CD4-positive, alpha-beta T cell (primary cell): ENCODE data around the gene CDC6. TPM values are rescaled to one million over a fixed set of nuclear protein-coding genes. Genes with fewer than 3 reads are reported as not detected.

ENCODE experiments used
- ATAC-seq: fragments of 200-7000 bp; cut with Tn5 transposase; one replicate; pipeline ENCODE4 v1.10.0; 2022; ENCODE audit warnings: mild to moderate bottlenecking; ENCODE audit not compliant: poor library complexity
- CTCF ChIA-PET: fragments of 350-600 bp; sonication (Branson Sonifier 250); formaldehyde crosslinking; loops from one replicate; lab custom pipeline; 2021; ENCODE audit warnings: antibody characterized with exemption, inconsistent platforms; lab: Charles Lee
- POLR2A ChIA-PET: fragments of 350-600 bp; sonication (Branson Sonifier 250); formaldehyde crosslinking; loops from one replicate; lab custom pipeline; 2021; ENCODE audit warnings: antibody characterized with exemption, inconsistent platforms; lab: Charles Lee
- DNase-seq, 14 experiments: peaks; one replicate each; pipeline ENCODE4 v3.0.0-alpha.2; 2013 to 2020; ENCODE audit warnings: mixed read lengths in 2 of 14
- H3K27ac ChIP-seq, 2 donors: one replicate each; pipeline versions ENCODE4 v1.5.1 to v1.7.0; 2013; ENCODE audit warnings: low read length in 2 of 2, low read depth in 1 of 2, mild to moderate bottlenecking in 1 of 2
- H3K27me3 ChIP-seq, 2 experiments: 1 replicate in 1 of 2; 2 replicates in 1 of 2; pipeline versions ENCODE4 v1.6.1 to v1.7.0; 2013; ENCODE audit warnings: low read length in 2 of 2, control low read depth in 1 of 2, mild to moderate bottlenecking in 1 of 2, moderate library complexity in 1 of 2; ENCODE audit not compliant: insufficient read depth in 2 of 2, control insufficient read depth in 1 of 2
- H3K36me3 ChIP-seq: one replicate; pipeline ENCODE4 v1.6.1; 2013; ENCODE audit warnings: low read length, control low read depth; ENCODE audit not compliant: insufficient read depth
- H3K4me1 ChIP-seq: one replicate; pipeline ENCODE4 v1.6.1; 2013; ENCODE audit warnings: low read length, control low read depth; ENCODE audit not compliant: insufficient read depth
- H3K4me3 ChIP-seq: one replicate; pipeline ENCODE4 v1.5.1; 2013; ENCODE audit warnings: mild to moderate bottlenecking, low read length, moderate library complexity
- H3K9me3 ChIP-seq, 2 experiments: 1 replicate in 1 of 2; 2 replicates in 1 of 2; pipeline versions ENCODE4 v1.6.1 to v1.7.0; 2013; ENCODE audit warnings: low read length in 2 of 2, mild to moderate bottlenecking in 2 of 2, control low read depth in 1 of 2, moderate library complexity in 1 of 2; ENCODE audit not compliant: control insufficient read depth in 1 of 2, insufficient read depth in 1 of 2
- H3K27ac Mint-ChIP-seq: one replicate; pipeline ENCODE4 v1.8.0; 2020; ENCODE audit warnings: mixed read lengths
- H3K27me3 Mint-ChIP-seq: one replicate; pipeline ENCODE4 v1.8.0; 2021; ENCODE audit warnings: mixed read lengths
- H3K36me3 Mint-ChIP-seq: one replicate; pipeline ENCODE4 v1.8.0; 2021; ENCODE audit warnings: low read depth, mixed read lengths
- H3K4me1 Mint-ChIP-seq: one replicate; pipeline ENCODE4 v1.8.0; 2021; ENCODE audit warnings: low read depth, mixed read lengths
- H3K4me3 Mint-ChIP-seq: one replicate; pipeline ENCODE4 v1.8.0; 2020; ENCODE audit warnings: mild to moderate bottlenecking, mixed read lengths
- H3K9me3 Mint-ChIP-seq: one replicate; pipeline ENCODE4 v1.8.0; 2020; ENCODE audit warnings: mixed read lengths
- intact Hi-C, 2 experiments: fragments of 100-400 bp; cut with DNase I in 1 of 2; cut with micrococcal nuclease in 1 of 2; formaldehyde crosslinking; loops; one replicate each; pipeline versions ENCODE4 v1.15.1 to v1.9.0; 2023 to 2025; cut with DNase I, micrococcal nuclease
- total RNA-seq, 174 experiments: library from RNA in 2 of 174; stranded (reverse) in 2 of 174; gene quantifications; one replicate each; pipeline ENCODE4 v1.2.3 and lab custom pipeline; 2021 to 2026
- TF ChIP-seq, protein P1 (sequence below): fragments of 200-600 bp; IDR thresholded peaks from one replicate; pipeline ENCODE4 v1.8.0; 2022; ENCODE audit warnings: antibody characterized with exemption, mild to moderate bottlenecking

CDC6 gene
- total RNA-seq, 2 experiments from 2014 or later: 1.0 to 1.8 TPM

DNA sequence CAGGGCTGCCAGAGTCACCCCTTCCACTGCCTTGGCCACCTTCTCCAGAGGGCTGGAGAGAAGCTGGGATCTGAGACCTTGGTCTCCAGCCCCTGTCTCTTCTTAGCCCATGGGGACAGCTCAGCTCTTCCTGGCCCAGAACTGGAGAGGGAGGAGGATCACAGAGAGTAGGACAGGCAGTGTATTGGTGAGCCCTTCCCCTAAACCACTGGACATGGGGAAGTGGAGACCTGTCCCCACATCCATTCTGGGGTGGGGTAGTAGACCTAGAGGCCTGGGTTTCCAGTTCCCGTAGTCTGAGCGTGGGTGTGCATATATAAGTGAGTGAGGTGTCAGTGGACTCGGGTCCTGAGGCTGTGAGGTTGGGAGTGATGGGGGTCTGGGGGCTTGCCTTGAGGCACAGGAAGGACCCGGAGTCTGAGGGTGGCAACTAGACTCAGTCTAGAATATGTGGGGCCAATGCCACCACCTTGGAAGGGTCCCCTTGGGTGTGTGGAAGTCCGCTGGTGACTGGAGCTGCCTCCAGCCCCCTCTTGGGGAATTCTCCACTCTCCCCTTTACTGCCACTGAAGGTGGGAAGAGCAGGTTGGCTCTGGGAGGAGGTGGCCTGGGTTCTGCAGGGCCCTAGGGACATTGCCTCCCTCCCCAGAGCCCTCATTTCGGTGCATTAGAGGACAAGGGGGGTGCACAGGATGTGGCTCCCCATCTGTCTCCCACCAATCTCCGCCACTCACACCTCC is 56.9 kb downstream of the CDC6 start:
- Histone ChIP-seq H3K9me3 (no peaks in the 10 kb centered on the region), H3K27me3 (no peaks in the 10 kb centered on the region), H3K4me3 (peak overlapping the region; percentile 60), H3K27ac (peak overlapping the region; percentile 27 to 70), H3K4me1 (peaks cover 90% of the 10 kb centered on the region), H3K36me3 (peaks cover 36% of the 10 kb centered on the region)
- no peaks in the 10 kb centered on the region for H3K9me3 Mint-ChIP-seq
- peaks cover 84% of the 10 kb centered on the region for H3K4me1 Mint-ChIP-seq
- ATAC-seq: peak; percentile 2
- TF ChIP-seq, protein P1, sequence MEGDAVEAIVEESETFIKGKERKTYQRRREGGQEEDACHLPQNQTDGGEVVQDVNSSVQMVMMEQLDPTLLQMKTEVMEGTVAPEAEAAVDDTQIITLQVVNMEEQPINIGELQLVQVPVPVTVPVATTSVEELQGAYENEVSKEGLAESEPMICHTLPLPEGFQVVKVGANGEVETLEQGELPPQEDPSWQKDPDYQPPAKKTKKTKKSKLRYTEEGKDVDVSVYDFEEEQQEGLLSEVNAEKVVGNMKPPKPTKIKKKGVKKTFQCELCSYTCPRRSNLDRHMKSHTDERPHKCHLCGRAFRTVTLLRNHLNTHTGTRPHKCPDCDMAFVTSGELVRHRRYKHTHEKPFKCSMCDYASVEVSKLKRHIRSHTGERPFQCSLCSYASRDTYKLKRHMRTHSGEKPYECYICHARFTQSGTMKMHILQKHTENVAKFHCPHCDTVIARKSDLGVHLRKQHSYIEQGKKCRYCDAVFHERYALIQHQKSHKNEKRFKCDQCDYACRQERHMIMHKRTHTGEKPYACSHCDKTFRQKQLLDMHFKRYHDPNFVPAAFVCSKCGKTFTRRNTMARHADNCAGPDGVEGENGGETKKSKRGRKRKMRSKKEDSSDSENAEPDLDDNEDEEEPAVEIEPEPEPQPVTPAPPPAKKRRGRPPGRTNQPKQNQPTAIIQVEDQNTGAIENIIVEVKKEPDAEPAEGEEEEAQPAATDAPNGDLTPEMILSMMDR: no peak
- H3K36me3 Mint-ChIP-seq: peaks cover 56% of the 10 kb centered on the region
- H3K4me3 Mint-ChIP-seq: peak overlapping the region; percentile 83
- ChIA-PET POLR2A (interaction anchor here (1.3 to 11.2 kb wide), 8 partner anchors 10 to 204 kb away, joined by 3 to 117 read pairs (median 6); no protein-coding TSS in a partner anchor), CTCF (interaction anchor here (1.1 to 2.6 kb wide), 3 partner anchors 10 to 42 kb away, joined by 4 to 10 read pairs (median 9); no protein-coding TSS in a partner anchor)
- intact Hi-C loops: no loop called here
- no peaks in the 10 kb centered on the region for H3K27me3 Mint-ChIP-seq
- DNase-seq: peak in 1 of 14 experiments; percentile 33
- H3K27ac Mint-ChIP-seq: peak overlapping the region; percentile 93

DNA sequence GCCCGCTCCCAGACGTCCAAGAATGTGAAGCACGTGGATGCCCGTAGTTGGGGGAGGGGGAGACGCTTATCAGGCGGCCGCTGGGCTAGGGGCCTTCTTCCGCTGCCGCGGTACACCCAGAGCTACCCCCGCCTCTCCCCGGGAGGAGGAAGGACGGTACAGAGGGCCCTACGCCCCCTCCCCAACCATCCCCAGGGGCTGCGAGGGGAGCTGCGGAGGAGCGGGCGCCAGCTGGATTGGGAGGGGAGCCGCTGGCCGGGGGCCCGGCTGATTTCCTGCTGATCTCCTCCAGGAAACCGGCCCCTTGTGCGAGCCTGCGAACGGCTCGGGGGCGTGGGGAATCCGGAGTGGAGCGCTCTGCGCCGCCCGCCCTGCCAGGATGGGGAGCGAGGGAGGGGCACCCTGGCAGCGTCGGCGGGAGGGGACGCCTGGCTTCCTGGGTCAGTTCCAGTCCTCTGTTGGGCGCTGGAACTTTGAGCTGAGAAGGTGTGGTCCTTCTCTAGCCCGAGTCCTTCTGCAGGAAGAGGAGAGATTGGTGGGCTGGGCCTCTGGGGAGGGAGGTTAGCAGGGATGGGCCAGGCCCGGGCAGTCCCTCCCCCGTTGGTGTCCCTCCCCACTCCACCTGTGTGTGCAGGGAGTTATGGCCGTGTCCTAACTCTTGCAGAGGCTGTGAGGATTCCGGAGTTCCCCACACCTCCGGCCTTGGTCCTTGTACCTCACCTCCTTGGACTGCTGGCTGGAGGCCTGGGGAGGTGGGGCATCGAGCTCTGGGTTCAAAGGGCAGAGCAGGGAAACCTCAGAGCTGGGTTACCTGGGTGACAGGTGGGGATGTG is 57.7 kb downstream of the CDC6 start:
- CTCF ChIA-PET: interaction anchor here (0.6 to 2.6 kb wide), 6 partner anchors 10 to 49 kb away, joined by 3 to 10 read pairs (median 4); no protein-coding TSS in a partner anchor
- ATAC-seq (peak; percentile 13), DNase-seq (peak in 6 of 14 experiments; percentile 30 to 67 (median 54))
- peaks cover 93% of the 10 kb centered on the region for H3K4me1 ChIP-seq
- H3K4me3 ChIP-seq: peak overlapping the region; percentile 60
- intact Hi-C loops: no loop called here
- H3K27me3 ChIP-seq: no peaks in the 10 kb centered on the region
- H3K9me3 ChIP-seq: no peaks in the 10 kb centered on the region
- H3K9me3 Mint-ChIP-seq: no peaks in the 10 kb centered on the region
- peaks cover 83% of the 10 kb centered on the region for H3K4me1 Mint-ChIP-seq
- POLR2A ChIA-PET: interaction anchor here (1.2 to 11.2 kb wide), 10 partner anchors 9 to 203 kb away, joined by 3 to 117 read pairs (median 4); partner anchors contain the start of gene WIPF2
- peak overlapping the region; percentile 27 to 70 for H3K27ac ChIP-seq
- TF ChIP-seq, protein P1: no peak
- H3K36me3 Mint-ChIP-seq: peaks cover 56% of the 10 kb centered on the region
- peaks cover 36% of the 10 kb centered on the region for H3K36me3 ChIP-seq
- H3K4me3 Mint-ChIP-seq: peak overlapping the region; percentile 83
- peak overlapping the region; percentile 93 for H3K27ac Mint-ChIP-seq
- no peaks in the 10 kb centered on the region for H3K27me3 Mint-ChIP-seq
